ENCODE measurements around the gene NCR2.
A peak's percentile ranks its signal among the peaks of the same experiment; 100 is the strongest.

The NCR2 gene

GRCh38 chr6:41306187-41306854 lies 29.1 kb upstream of the NCR2 start:
- Histone ChIP-seq H3K4me3 (ENCODE audit: low read length) (no peak overlapping the region), H3K27me3 (ENCODE audit: control insufficient read depth, insufficient read depth, low read length) (no peaks in the 10 kb centered on the region), H3K36me3 (ENCODE audit: control insufficient read depth, low read depth, low read length) (no peaks in the 10 kb centered on the region), H3K27ac (ENCODE audit: low read length) (no peak overlapping the region), H3K9ac (ENCODE audit: low read length) (no peak overlapping the region), H3K9me3 (ENCODE audit: control insufficient read depth, low read depth, low read length) (no peaks in the 10 kb centered on the region), H3K4me1 (ENCODE audit: control insufficient read depth, low read depth, low read length) (peaks cover 10% of the 10 kb centered on the region)

- peaks cover 7% of the 10 kb centered on the region for H3K4me1 ChIP-seq (ENCODE audit: control insufficient read depth, low read depth, low read length)
- no peak overlapping the region for H3K4me3 ChIP-seq (ENCODE audit: low read length)
- no peak overlapping the region for H3K27ac ChIP-seq (ENCODE audit: low read length)
- peaks cover 10% of the 10 kb centered on the region for H3K27me3 ChIP-seq (ENCODE audit: control insufficient read depth, insufficient read depth, low read length)
- no peaks in the 10 kb centered on the region for H3K9me3 ChIP-seq (ENCODE audit: control insufficient read depth, low read depth, low read length)
- no peaks in the 10 kb centered on the region for H3K36me3 ChIP-seq (ENCODE audit: control insufficient read depth, low read depth, low read length)
- no peak overlapping the region for H3K9ac ChIP-seq (ENCODE audit: low read length)
Measured at GRCh38 chr6:41315203-41315602, 20.2 kb upstream of the NCR2 start.

DNA sequence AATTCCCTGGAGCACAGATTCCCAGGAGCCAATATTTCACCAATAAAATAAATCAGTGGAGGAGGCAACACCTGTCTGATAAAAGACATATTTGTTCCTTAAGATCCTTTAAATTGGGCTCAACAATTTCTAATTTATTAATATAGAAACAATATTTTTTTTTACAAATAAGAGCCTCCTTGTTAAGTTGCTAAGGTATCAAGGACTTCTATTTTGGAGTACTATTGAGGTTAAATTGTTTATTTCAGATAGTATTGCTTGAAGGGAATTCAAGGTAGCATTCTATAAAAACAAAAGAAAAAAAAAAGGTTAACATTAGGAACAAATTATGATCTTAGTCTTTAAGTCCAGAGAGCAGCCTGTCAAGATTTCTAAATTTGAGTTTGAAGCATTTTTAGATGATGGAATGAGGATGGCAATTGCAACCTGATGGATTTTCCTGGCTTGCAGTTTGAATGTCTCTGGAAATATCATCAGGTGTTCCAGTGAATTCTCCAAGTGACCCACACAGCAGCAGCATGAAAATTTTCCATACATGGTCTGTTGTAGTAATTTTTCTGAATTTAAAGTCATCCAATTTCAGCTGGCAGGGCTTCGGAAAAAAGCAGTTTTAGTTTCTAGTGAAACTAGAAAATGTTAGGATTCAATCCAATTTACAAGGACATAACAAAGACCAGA lies 19.3 kb upstream of the NCR2 start:
- peaks cover 10% of the 10 kb centered on the region for H3K27me3 ChIP-seq (ENCODE audit: control insufficient read depth, insufficient read depth, low read length)
- H3K9me3 ChIP-seq (ENCODE audit: control insufficient read depth, low read depth, low read length): no peaks in the 10 kb centered on the region
- no peak overlapping the region for H3K9ac ChIP-seq (ENCODE audit: low read length)
- H3K27ac ChIP-seq (ENCODE audit: low read length): no peak overlapping the region
- H3K36me3 ChIP-seq (ENCODE audit: control insufficient read depth, low read depth, low read length): no peaks in the 10 kb centered on the region
- H3K4me1 ChIP-seq (ENCODE audit: control insufficient read depth, low read depth, low read length): peaks cover 7% of the 10 kb centered on the region
- H3K4me3 ChIP-seq (ENCODE audit: low read length): no peak overlapping the region

DNA sequence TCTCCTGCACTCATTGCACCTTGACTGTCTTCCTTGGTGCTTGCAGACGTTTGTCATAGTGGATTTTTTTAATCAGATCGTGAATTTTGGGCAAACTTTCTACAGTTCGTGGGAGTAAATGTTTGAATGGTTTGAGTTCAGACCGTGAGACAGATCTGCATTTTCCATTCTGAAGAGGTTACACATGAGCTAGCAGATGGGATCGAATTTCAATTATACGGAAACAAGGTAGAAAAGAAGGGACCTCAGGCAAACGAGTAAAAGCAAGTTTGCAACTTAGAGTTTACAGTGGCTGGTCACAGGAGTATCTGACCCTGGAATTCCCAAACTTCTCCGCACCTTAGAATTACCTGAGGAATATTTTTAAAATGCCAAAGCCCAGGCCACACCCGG lies 17.2 kb upstream of the NCR2 start:
- Histone ChIP-seq H3K4me3 (ENCODE audit: low read length) (peak overlapping the region; percentile 28), H3K9me3 (ENCODE audit: control insufficient read depth, low read depth, low read length) (no peaks in the 10 kb centered on the region), H3K36me3 (ENCODE audit: control insufficient read depth, low read depth, low read length) (no peaks in the 10 kb centered on the region), H3K27ac (ENCODE audit: low read length) (no peak overlapping the region), H3K27me3 (ENCODE audit: control insufficient read depth, insufficient read depth, low read length) (peaks cover 10% of the 10 kb centered on the region), H3K9ac (ENCODE audit: low read length) (peak overlapping the region; percentile 15), H3K4me1 (ENCODE audit: control insufficient read depth, low read depth, low read length) (peaks cover 7% of the 10 kb centered on the region)

DNA sequence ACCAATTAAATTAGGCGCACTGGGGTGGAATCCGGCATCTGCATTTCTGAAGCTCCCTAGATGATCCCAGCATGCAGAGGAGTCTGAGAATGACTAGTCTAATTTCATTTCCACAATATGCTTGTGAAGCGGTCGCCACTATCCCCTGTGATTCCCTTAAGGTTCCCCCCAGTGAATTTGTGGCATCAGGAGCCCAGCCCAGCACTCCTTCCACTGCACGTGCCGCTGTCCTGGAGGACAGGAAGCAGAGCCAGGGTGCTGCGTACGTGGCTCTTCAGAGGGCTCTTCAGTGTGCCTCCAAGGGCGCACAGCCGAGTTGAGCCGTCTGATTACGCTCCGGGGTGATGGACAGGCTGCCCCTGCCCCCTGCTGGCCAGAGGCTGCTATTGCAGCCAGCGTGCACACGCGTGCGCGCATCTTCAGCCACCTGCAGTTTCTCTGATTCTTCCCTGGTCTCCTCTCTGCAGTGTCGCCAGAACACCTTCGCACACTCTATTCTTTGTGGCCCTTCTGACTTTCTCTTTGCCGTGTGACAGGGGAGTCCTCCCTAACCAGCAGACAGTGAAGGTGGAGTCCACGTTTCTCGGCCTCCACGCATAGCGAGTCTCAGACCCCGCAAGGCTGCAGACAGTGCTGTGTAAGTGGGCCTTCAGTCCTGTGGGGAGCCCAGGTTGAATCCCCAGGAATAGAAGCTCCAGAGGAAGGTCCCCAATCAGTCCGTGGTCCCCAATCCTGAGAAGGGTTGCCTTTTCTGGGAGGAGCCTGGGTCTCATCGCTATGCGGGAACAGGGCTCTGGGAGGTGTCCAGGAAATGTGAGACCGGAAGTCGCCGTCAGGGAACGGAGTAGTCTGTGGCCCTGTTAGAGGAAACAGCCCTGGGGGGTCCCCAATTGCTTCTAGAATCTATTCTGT lies 16.5 kb upstream of the NCR2 start:
- peak overlapping the region; percentile 15 for H3K9ac ChIP-seq (ENCODE audit: low read length)
- peaks cover 7% of the 10 kb centered on the region for H3K4me1 ChIP-seq (ENCODE audit: control insufficient read depth, low read depth, low read length)
- no peak overlapping the region for H3K27ac ChIP-seq (ENCODE audit: low read length)

DNA sequence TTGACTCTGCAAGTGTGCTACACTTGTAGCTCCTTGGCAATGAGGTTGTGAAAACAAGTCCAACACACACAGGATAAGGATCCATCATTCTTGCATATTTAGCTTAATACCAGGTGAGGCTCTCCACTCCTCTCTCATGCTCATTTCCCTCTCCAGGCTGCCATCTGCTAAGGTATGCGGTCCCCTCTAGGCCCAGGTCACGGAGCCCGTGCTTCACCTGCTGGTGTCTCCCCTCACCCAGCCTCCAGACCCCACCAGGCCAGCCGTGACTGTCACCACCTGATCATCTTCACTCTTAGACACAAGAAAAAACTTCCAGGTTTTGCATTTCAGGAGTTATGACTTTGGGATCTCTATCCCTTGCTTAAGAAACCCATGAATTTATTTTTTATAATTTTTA lies 14.2 kb upstream of the NCR2 start:
- H3K4me3 ChIP-seq (ENCODE audit: low read length): no peak overlapping the region
- H3K4me1 ChIP-seq (ENCODE audit: control insufficient read depth, low read depth, low read length): peaks cover 7% of the 10 kb centered on the region
- H3K9ac ChIP-seq (ENCODE audit: low read length): no peak overlapping the region
- no peak overlapping the region for H3K27ac ChIP-seq (ENCODE audit: low read length)
- no peaks in the 10 kb centered on the region for H3K36me3 ChIP-seq (ENCODE audit: control insufficient read depth, low read depth, low read length)
- no peaks in the 10 kb centered on the region for H3K9me3 ChIP-seq (ENCODE audit: control insufficient read depth, low read depth, low read length)
- peaks cover 10% of the 10 kb centered on the region for H3K27me3 ChIP-seq (ENCODE audit: control insufficient read depth, insufficient read depth, low read length)

More for the DNA sequence above, 16.5 kb upstream of the NCR2 start:
- Histone ChIP-seq H3K4me3 (ENCODE audit: low read length) (peak overlapping the region; percentile 28), H3K36me3 (ENCODE audit: control insufficient read depth, low read depth, low read length) (no peaks in the 10 kb centered on the region), H3K9me3 (ENCODE audit: control insufficient read depth, low read depth, low read length) (no peaks in the 10 kb centered on the region), H3K27me3 (ENCODE audit: control insufficient read depth, insufficient read depth, low read length) (peaks cover 10% of the 10 kb centered on the region)

DNA sequence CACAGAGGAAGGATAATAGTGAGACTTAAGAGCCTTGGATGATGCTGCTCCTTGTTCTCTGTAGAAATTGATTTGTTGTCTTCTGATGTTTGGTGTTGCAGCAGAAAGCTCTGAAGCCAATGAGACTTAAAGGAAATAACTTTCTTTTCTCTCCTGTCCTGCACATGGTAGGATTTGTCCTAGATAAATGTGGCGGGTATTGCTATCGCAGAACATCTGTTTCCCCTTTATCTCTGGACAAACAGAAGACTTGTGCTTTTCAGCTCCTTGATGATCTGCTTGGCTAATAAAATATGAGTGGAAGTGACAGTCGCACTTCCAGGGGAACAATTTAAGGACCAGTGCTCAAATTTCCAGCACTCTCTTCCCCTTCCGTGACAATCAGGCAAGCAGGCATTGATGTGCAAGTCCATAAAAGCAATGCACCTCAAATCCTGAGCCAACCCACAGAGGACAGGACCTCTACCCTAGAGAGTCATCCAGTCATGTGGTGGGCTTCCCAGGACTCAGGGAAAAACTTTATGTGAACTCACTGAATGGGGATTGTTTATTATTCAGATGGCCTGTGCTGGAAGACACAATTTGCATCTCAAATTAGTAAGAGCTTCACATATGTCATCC lies 9.9 kb upstream of the NCR2 start:
- no peak overlapping the region for H3K4me3 ChIP-seq (ENCODE audit: low read length)
- no peaks in the 10 kb centered on the region for H3K27me3 ChIP-seq (ENCODE audit: control insufficient read depth, insufficient read depth, low read length)
- no peak overlapping the region for H3K27ac ChIP-seq (ENCODE audit: low read length)
- no peaks in the 10 kb centered on the region for H3K4me1 ChIP-seq (ENCODE audit: control insufficient read depth, low read depth, low read length)
- no peaks in the 10 kb centered on the region for H3K9me3 ChIP-seq (ENCODE audit: control insufficient read depth, low read depth, low read length)
- H3K9ac ChIP-seq (ENCODE audit: low read length): no peak overlapping the region
- no peaks in the 10 kb centered on the region for H3K36me3 ChIP-seq (ENCODE audit: control insufficient read depth, low read depth, low read length)

GRCh38 chr6:41326092-41326491 lies 9.3 kb upstream of the NCR2 start:
- no peak overlapping the region for H3K27ac ChIP-seq (ENCODE audit: low read length)
- H3K36me3 ChIP-seq (ENCODE audit: control insufficient read depth, low read depth, low read length): no peaks in the 10 kb centered on the region
- no peak overlapping the region for H3K4me3 ChIP-seq (ENCODE audit: low read length)
- no peak overlapping the region for H3K9ac ChIP-seq (ENCODE audit: low read length)
- no peaks in the 10 kb centered on the region for H3K27me3 ChIP-seq (ENCODE audit: control insufficient read depth, insufficient read depth, low read length)
- H3K9me3 ChIP-seq (ENCODE audit: control insufficient read depth, low read depth, low read length): no peaks in the 10 kb centered on the region
- H3K4me1 ChIP-seq (ENCODE audit: control insufficient read depth, low read depth, low read length): no peaks in the 10 kb centered on the region

DNA sequence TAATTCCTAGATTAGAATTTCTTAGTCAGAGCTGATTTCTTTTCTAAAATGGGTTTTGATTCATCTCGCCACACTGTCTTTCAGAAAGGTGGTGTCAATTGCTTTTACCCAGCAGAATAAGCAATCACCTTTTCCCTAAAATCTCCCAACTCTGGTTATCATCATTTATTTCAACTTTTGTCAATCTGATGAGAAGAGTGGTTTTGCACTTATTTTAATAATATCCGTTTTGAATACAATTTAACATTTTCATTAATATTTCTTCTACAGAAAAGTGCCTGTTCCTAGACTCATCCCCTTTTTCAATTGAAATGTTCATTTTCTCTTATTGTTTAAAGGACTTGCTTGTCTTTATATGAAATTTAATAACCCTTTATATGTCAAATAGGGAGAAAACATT lies 8.2 kb upstream of the NCR2 start:
- Histone ChIP-seq H3K27me3 (ENCODE audit: control insufficient read depth, insufficient read depth, low read length) (no peaks in the 10 kb centered on the region), H3K4me3 (ENCODE audit: low read length) (no peak overlapping the region), H3K4me1 (ENCODE audit: control insufficient read depth, low read depth, low read length) (no peaks in the 10 kb centered on the region), H3K27ac (ENCODE audit: low read length) (no peak overlapping the region), H3K9ac (ENCODE audit: low read length) (no peak overlapping the region), H3K9me3 (ENCODE audit: control insufficient read depth, low read depth, low read length) (no peaks in the 10 kb centered on the region), H3K36me3 (ENCODE audit: control insufficient read depth, low read depth, low read length) (no peaks in the 10 kb centered on the region)

- Histone ChIP-seq H3K27ac (ENCODE audit: low read length) (no peak overlapping the region), H3K9me3 (ENCODE audit: control insufficient read depth, low read depth, low read length) (no peaks in the 10 kb centered on the region), H3K9ac (ENCODE audit: low read length) (no peak overlapping the region), H3K27me3 (ENCODE audit: control insufficient read depth, insufficient read depth, low read length) (no peaks in the 10 kb centered on the region), H3K4me1 (ENCODE audit: control insufficient read depth, low read depth, low read length) (no peaks in the 10 kb centered on the region), H3K4me3 (ENCODE audit: low read length) (no peak overlapping the region), H3K36me3 (ENCODE audit: control insufficient read depth, low read depth, low read length) (no peaks in the 10 kb centered on the region)
Measured at GRCh38 chr6:41331401-41332150, 3.8 kb upstream of the NCR2 start.

- Histone ChIP-seq H3K4me1 (ENCODE audit: control insufficient read depth, low read depth, low read length) (no peaks in the 10 kb centered on the region), H3K9me3 (ENCODE audit: control insufficient read depth, low read depth, low read length) (no peaks in the 10 kb centered on the region), H3K27me3 (ENCODE audit: control insufficient read depth, insufficient read depth, low read length) (no peaks in the 10 kb centered on the region), H3K9ac (ENCODE audit: low read length) (no peak overlapping the region), H3K36me3 (ENCODE audit: control insufficient read depth, low read depth, low read length) (no peaks in the 10 kb centered on the region), H3K4me3 (ENCODE audit: low read length) (no peak overlapping the region), H3K27ac (ENCODE audit: low read length) (no peak overlapping the region)
Measured at GRCh38 chr6:41332241-41332640, 3.2 kb upstream of the NCR2 start.

Measured in iPS-18a (cell line).